ENCODE data around the gene EIF4A3. TPM values are rescaled to one million over a fixed set of nuclear protein-coding genes. Genes with fewer than 3 reads are reported as not detected.

EIF4A3 gene
- total RNA-seq, 1 donor from 2014 or later = 143 TPM

DNA sequence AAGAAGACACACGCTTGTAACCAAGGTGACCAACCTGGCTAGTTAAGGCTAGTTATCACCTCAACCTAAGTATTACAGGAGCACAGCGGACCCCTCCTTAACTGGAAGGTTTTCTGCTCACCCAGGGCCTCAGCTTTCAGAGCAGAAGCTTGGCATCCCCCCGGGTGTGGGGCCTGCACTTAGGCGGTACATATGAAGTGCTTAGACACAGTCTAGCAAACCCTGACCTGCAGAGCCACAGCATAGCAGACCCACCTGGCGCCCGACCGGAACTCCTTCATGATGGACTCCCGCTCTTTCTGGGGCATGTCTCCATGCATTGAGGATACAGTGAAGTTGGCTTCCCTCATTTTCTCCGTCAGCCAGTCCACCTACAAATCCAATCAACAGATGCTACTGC lies 9.8 kb downstream of the EIF4A3 start:
- intact Hi-C loops (cut with micrococcal nuclease) = no loop called here

DNA sequence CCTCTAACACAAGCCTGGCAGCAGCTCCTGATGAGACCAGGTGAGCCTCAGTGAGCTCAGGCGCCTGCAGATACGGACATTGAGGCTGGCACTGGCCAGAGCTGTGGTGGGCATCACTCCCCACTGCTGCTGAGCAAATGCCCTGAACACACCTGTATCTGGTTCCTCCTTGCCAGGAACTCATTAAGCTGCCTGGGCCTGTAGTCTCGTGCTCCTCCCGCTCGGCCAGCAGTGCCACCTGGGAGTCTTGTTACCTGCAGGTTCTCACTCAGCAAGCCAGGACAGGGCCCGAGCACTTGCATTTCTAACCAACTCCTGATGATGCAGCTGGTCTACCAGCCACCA lies 13.3 kb downstream of the EIF4A3 start:
- intact Hi-C loops (cut with micrococcal nuclease) = no loop called here

DNA sequence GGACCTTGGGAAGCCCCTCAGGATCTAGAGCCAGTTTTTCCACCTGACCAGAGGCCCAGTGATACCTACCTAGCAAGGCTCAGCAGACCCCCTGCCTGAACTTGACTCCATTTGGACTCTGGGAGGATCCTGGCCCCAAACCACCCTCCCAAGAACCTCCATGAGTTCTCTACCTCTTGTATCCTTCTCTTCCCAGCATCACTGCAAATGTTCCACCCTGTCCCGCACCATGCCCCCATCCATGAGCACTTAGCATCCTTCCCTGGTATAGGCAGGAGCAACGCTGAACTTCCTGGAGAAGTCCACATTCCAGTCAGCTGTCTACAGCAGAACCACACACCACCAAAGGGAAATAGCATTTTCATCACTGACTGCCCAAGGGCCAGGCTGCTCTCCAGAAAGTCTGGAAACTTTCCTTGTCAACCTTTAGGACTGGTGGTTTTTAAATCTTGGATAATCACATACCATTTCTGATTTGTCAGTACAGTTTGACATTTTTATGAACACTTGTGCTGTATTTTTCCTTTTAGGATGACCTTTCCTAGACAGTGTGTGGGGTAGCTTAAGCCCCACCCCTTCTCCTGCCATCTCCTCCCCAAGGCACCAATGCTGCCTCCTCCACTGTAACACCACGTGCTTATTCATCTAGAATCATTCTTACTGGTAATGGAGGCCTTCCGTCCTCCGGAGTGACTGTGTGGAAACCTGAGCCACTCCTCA lies 13.9 kb downstream of the EIF4A3 start:
- intact Hi-C loops (cut with micrococcal nuclease) = no loop called here

DNA sequence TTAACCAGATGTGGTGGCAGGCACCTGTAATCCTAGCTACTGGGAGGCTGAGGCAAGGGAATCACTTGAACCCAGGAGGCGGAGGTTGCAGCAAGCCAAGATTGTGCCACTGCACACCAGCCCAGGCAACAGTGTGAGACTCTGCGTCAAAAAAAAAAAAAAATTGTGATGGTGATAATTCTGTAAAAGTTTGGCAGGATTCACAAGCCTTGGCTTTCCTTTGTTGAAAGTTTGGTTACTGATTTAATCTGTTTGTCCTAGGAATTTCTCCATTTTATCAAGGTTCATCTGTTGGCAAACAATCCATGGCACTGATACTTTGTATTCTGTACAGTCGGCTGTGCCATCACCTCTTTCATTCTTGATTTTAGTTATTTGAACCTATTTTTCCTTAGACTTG lies 15.9 kb downstream of the EIF4A3 start:
- intact Hi-C loops (cut with micrococcal nuclease) = no loop called here

DNA sequence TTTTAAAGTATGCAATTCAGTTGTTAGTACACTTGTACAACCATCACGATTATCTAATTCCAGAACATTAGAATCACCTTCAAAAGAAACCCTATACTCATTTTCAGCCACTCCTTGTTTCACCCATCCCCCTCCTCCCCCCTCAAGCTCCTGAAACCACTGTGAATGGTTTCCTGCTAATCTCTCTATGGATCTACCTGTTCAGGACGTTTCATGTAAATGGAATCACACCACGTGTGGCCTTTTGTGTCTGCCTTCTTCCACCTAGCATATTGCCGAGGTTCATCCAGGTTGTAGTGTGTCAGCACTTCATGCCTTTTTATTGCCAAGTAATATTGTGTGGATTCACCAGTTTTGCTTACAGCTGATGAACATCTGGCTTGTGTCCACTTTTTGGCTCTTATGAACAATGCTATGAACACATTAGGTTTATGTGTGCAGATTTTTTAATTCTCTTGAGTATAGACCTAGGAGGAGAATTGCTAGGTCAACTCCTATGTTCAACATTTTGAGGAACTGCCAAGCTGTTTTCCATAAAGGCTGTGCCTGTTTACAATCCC lies 17.8 kb downstream of the EIF4A3 start:
- intact Hi-C loops (cut with micrococcal nuclease) = no loop called here

DNA sequence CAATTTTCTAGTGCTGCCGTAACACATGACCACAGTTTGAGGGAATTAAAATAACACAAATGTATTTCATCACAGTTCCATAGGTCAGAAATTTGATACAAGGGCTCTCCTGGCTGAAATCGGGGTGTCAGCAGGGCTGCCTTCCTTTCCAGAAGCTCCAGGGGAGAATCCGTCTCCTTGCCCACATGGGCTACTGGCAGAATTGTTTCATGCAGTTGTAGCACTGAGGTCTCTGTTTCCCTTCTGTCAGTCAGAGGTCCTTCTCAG lies 20.5 kb downstream of the EIF4A3 start:
- intact Hi-C loops (cut with micrococcal nuclease) = no loop called here

DNA sequence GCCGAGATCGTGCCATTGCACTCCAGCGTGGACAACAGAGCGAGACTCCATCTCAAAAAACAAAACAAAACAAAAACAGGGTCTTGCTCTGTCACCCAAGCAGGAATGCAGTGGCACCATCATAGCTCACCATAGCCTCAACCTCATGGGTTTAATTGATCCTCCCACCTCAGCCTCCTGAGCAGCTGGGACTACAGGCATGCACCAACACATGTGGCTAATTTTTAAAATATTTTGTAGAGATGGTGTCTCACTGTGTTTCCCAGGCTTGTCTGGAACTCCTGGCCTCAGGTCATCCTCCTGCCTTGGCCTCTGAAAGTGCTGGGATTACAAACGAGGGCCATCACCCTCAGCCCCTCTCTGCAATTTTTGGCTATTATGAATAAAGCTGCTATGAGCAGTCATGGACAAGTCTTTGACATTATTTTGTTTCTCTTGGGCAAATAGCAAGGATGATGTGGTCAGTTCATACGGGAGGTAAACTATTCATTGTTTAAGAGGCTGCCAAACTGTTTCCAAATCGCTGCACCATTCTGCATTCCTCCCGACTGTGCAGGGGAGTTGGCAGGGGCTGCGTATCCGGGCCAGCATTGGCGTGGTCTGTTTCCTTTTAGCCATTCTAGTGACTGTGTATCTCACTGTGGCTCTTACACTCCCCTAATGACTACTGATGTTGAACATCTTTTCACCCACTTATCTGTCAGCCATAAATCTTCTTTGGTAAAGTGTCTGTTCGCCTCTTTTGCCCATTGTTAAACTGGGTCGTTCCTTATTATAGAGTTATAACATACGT lies 21.1 kb downstream of the EIF4A3 start:
- intact Hi-C loops (cut with micrococcal nuclease) = no loop called here

DNA sequence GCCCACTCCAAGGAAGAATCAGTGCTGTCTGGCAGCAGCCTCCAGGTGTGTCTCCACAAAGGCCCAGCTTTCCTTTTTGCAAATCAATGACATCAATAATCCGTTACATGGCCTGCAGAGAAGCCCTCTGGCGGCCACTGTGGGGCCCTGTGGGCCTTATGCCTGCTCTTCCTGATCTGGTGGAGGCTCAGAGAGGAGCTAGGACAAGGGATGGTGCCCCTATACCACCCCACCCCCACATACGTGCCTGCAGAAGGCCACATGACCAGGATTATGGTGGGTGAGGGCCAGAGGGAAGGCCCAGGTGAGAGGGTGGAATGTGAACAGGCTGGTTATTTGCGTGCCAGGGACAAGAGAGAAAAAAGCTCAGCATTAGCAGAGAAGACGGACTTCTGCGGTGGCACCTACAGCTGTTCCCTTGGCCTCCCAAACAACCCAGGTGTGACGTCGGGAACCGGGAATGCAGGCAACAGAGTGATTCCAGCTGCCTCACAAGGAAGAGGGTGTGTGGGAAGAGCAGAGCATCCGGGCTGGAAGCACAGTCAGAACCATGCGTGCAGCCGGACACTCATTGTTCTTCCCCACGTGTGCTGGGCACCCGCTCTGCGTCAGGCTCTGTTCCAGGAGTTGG lies 22.5 kb downstream of the EIF4A3 start:
- intact Hi-C loops (cut with micrococcal nuclease) = no loop called here

DNA sequence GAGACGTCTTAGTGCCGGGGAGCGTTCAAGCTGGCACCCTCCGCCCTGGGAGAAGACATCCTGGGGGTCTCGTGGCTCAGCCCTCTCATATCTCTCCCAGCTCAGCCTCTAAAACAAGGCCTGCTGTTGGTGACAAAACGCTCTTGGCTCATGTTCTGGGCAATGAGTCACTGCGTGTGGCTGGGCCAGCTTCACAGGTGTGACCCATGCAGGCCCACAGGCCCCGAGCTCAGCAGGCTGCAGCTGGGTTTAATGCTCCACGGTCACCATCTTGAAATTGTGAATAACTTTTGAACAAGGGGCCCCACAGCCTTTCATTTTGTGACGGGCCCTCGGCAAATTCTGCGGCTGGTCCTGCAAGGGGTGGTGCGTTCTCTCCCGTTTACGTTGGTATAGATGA lies 23.1 kb downstream of the EIF4A3 start:
- intact Hi-C loops (cut with micrococcal nuclease) = no loop called here

DNA sequence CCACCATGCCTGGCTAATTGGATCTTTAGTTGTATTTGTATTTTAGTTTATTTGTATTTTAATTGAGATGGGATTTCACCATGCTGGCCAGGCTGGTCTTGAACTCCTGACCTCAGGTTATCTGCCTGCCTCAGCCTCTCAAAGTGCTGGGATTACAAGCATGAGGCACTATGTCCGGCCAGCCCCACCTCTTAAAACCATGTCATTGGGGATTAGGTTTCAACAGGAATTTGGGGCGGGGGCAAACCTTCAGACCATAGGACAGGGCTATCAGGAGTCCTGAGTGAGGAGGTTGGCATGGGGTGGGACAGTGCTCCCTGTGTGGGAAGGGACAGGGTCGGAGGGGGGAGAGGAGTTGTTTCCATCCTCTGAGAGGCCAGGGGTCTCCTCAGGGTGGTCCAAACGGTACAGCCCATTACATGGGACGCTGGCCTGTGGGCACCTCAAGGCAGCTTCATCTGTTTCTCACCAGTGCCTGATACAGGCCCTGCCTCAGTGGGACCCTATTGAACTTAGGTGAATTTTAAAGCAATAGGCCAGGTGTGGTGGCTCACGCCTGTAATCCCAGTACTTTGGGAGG lies 23.9 kb downstream of the EIF4A3 start:
- intact Hi-C loops (cut with micrococcal nuclease) = no loop called here

DNA sequence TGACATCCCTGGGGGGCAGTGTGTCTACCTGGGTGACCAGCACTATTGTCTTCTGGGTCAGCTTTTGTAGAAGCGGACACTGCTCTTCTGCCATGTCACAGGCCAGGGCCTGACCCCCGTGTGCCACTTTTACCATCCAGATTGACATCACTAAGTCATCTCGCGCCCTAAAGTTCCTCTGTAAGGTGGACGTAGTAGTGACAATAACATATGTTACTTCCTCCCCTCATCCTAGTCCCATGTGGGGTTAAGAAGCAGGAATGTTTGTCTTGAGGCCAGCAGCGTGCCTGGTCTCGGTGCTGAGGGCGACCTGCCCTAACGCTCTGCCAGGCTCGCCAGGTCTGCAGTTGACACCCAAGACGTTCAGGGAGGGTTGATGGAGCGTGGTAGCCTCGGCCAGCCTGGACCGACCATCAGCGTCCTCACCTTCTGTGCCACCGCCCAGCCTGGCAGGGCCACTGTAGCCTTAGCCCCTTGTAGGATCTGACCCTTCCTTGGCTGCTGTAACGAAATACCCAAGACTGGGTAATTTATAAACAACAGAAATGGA lies 24.8 kb downstream of the EIF4A3 start:
- intact Hi-C loops (cut with micrococcal nuclease) = no loop called here

DNA sequence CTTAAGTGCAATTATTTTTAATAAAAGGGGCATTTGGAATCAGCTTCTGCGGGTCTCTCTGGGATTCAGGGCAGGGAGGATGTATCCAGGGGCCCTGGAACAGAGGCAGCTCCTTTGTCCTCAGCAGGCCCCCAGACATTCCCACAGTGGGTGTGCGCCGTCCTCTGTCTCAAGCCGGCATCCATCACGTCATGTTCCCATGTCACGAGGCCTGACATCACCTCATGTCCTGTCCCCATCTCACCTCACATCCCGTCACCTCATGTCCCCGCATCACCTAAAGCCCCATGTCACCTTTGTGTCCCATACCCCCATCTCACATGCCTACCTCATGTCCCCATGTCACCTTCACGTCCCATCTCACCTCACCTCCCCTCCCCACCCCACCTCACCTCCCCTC lies 27.1 kb downstream of the EIF4A3 start:
- intact Hi-C loops (cut with micrococcal nuclease) = no loop called here

DNA sequence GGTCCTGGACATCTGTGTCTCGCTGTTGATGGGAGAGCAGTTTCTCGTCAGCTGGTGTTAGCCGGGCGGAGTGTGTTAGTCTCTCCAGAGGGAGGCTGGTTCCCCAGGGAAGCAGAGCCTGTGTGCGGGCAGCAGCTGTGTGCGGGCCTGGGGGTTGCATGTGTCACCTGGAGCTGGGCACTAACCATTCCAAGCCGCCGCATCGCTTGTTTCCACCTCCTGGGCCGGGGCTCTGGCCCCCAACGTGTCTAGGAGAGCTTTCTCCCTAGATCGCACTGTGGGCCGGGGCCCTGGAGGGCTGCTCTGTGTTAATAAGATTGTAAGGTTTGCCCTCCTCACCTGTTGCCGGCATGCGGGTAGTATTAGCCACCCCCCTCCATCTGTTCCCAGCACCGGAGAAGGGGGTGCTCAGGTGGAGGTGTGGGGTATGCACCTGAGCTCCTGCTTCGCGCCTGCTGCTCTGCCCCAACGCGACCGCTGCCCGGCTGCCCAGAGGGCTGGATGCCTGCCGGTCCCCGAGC lies 27.6 kb downstream of the EIF4A3 start:
- intact Hi-C loops (cut with micrococcal nuclease) = no loop called here

DNA sequence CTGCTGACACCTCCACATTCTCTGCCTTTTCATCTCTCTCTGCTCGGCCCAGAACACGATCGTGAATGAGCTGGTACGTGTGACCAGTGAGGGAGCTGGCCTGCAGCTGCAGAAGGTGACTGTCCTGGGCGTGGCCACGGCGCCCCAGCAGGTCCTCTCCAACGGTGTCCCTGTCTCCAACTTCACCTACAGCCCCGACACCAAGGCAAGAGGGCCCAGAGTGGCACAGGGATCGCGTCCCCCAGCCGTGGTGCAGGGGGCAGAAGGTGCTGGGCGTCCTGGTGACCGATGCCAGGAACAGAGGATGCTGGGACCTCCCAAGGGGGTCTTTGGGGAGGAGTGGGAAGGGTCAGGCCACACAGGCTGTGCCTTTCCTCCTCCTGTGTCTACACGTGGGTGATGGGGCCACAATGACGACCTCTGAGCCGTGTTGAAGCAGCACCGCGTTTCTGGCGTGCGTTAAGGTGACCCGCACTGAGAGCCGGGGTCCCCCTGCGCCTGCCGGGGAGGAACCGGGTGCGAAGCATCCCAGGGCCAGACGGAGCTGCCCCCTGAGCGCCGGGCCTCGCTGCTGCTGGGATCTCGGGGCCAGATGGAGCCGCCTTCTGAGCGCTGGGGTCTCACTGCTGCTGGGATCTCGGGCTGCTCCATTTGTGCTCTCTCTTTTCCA lies 28.2 kb downstream of the EIF4A3 start:
- intact Hi-C loops (cut with micrococcal nuclease) = no loop called here

DNA sequence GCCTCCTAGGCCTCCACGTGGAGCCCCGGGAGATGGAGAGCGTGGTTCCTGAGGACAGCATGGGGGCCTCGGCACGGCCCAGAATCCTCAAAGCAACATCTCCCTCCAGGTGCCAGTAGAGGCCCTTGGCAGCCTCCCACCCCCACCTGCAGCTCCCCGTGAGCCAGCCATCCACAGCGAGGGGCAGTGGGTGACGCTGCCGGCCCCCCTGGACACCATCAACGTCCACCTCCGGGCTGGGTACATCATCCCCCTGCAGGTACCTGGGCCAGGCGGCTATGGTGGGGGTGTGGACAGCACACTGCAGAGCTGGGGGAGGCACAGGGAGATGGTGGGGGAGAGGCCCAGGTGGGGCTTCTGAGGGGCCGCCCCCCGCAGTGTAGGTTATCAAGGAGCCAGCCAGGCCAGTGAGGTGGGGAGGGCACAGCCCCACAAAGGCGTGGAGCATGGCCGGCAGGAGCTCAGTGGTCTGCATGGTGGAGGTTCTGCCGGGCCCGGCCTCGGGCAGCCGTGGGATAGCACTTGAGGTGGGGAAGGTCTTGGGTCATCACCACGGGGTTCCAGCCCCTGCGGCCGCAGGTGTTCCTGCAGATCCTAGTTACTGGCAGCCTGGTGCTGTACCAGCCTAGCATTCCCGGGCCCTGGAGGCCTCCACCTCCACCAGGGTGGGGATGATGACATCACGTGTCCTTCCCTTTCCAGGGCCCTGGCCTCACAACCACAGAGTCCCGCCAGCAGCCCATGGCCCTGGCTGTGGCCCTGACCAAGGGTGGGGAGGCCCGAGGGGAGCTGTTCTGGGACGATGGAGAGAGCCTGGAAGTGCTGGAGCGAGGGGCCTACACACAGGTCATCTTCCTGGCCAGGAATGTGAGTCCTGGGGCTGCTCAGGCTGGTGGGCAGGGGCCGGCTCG lies 29.2 kb downstream of the EIF4A3 start:
- intact Hi-C loops (cut with micrococcal nuclease) = no loop called here

DNA sequence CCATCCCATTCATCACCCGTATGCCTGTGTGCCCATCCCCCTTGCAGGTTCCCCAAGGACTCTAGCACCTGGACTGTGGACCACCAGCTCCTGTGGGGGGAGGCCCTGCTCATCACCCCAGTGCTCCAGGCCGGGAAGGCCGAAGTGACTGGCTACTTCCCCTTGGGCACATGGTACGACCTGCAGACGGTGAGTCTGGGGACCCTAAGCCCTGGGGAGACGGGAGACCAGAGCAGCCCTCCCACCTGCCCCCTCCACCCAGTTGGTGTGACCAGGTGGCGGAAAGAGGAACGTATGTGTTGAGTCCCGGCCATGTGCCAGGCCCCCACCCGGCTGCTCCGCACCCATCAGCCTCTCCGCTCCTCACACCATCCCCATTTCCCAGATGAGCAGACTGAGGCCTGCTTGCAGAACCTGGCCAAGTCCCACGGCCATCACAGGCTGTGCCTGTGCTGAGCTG lies 30.0 kb downstream of the EIF4A3 start:
- intact Hi-C loops (cut with micrococcal nuclease) = no loop called here

DNA sequence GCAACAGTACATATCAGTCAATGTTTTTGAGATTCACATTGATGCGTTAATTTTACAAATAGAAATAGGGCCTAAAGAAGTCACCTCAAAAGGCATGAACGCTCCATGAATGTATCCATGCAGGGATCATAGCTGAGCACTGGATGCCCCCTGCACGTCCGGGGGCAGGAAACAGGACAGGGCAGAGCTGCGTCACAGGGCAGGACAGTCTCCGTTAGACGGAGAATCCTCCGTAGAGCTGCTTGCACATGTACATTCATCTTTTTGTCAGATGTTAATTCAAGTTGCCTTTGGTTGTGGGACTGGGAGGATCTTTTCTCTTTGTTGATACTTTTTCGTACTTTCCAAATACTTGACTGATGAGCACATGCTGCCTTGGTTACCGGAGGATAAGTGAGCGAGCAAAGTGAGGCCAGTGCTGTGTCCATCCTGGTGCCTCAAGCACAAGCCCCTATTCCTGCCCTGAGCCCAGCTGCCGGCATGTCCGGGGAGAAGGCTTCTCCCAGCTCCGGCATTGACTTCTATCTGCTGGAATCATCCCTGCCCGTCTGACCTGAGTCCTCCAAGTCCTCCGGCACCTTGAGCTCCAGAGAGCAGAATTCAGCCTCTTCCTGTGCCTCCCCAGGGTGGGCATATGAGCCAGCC lies 30.5 kb downstream of the EIF4A3 start:
- intact Hi-C loops (cut with micrococcal nuclease) = no loop called here

DNA sequence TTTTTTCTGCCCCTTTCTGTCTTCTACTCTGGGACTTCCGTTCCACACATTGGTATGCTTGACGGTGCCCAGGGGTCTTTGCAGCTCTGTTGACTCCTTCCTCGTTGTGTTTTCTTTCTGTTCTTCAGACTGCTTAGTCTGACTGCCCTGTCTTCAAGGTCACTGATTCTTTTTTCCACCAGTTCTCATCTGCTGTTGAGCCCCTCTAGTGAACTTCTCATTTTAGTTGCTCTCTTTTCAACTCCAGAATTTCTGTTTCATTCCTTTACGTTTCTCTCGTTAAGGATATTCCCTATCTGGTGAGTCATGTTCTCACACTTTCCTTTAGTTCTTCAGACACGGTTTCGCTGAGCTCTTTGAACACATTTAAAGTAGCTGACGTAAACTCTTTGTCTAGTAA lies 31.8 kb downstream of the EIF4A3 start:
- intact Hi-C loops (cut with micrococcal nuclease) = no loop called here

DNA sequence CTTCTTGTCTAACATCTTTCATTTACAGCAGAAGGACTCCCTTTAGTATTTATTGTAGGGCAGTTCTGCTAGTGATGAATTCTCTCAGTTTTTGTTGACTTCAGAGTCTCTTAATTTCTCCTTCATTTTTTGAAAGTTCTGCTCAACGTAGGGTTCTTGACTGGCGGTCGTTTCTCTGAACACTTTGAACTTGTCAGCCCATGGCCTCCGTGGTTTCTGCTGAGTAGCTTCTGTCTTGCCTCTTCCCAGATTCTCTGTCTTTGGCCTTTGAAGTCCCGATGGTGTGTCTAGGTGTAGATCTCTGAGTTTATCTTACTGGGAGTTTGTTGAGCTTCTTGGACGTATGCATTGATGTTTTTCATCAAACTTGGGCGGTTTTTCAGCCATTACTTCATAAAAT lies 32.2 kb downstream of the EIF4A3 start:
- intact Hi-C loops (cut with micrococcal nuclease) = no loop called here

Data from T-helper 2 cell treated with Interferon-gamma antibody and Interleukin-4, amounts not matched to agents 100 ng/mL and 5 ng/mL, for 36 hours (primary cell).